ENCODE results near the gene KCNH3. TPM values are rescaled to one million over a fixed set of nuclear protein-coding genes. Genes with fewer than 3 reads are reported as not detected.
"Not testable (repeated sequence)": the region's sequence is repeated elsewhere in the genome, so short reads cannot be mapped to it uniquely, and the experiment has no call there.

Gene KCNH3
- total and polyA plus RNA-seq, 2 donors from 2014 or later = 1.4 to 2.8 TPM

- Histone ChIP-seq H3K4me1 (ENCODE audit: control insufficient read depth in 2 of 3, insufficient read depth in 2 of 3, low read depth in 1 of 3, low read length in 3 of 3) (no peaks in the 10 kb centered on the region), H3K9ac (ENCODE audit: low read length in 3 of 3) (no peak overlapping the region), H3K27me3 (ENCODE audit: control insufficient read depth, insufficient read depth, low read length) (no peaks in the 10 kb centered on the region), H3K9me3 (ENCODE audit: control insufficient read depth in 2 of 3, insufficient read depth in 1 of 3, low read length in 3 of 3) (no peaks in the 10 kb centered on the region), H3K27ac (ENCODE audit: low read depth in 2 of 2, low read length in 2 of 2) (no peak overlapping the region), H3K36me3 (ENCODE audit: control insufficient read depth in 2 of 3, insufficient read depth in 3 of 3, low read length in 3 of 3) (peaks cover 0 to 10% (median 0%) of the 10 kb centered on the region in 3 donors), H3K4me3 (ENCODE audit: low read length in 3 of 3) (no peak overlapping the region)
- TF ChIP-seq CTCF (IDR thresholded peaks at IDR 0.05; ENCODE audit: borderline replicate concordance, extremely low read depth, insufficient read depth) = no peak
- intact Hi-C loops (cut with DNase I) = no loop called here
- FAIRE-seq (no peak), DNase-seq (no peak)
Measured at GRCh38 chr12:49529414-49529813, 9.4 kb upstream of the KCNH3 start.

GRCh38 chr12:49531745-49532144 lies 7.1 kb upstream of the KCNH3 start:
- TF ChIP-seq CTCF (IDR thresholded peaks at IDR 0.05; ENCODE audit: borderline replicate concordance, extremely low read depth, insufficient read depth) = no peak
- Histone ChIP-seq H3K9me3 (ENCODE audit: control insufficient read depth in 2 of 3, insufficient read depth in 1 of 3, low read length in 3 of 3) (no peaks in the 10 kb centered on the region), H3K4me3 (ENCODE audit: low read length in 3 of 3) (no peak overlapping the region), H3K36me3 (ENCODE audit: control insufficient read depth in 2 of 3, insufficient read depth in 3 of 3, low read length in 3 of 3) (no peaks in the 10 kb centered on the region), H3K27me3 (ENCODE audit: control insufficient read depth, insufficient read depth, low read length) (no peaks in the 10 kb centered on the region), H3K27ac (ENCODE audit: low read depth in 2 of 2, low read length in 2 of 2) (no peak overlapping the region), H3K9ac (ENCODE audit: low read length in 3 of 3) (no peak overlapping the region), H3K4me1 (ENCODE audit: control insufficient read depth in 2 of 3, insufficient read depth in 2 of 3, low read depth in 1 of 3, low read length in 3 of 3) (peaks cover 0 to 5% (median 0%) of the 10 kb centered on the region in 3 donors)
- intact Hi-C loops (cut with DNase I) = no loop called here
- FAIRE-seq (no peak), DNase-seq (no peak)

- Histone ChIP-seq H3K36me3 (ENCODE audit: control insufficient read depth in 2 of 3, insufficient read depth in 3 of 3, low read length in 3 of 3) (no peaks in the 10 kb centered on the region), H3K27me3 (ENCODE audit: control insufficient read depth, insufficient read depth, low read length) (peaks cover 5% of the 10 kb centered on the region), H3K9ac (ENCODE audit: low read length in 3 of 3) (no peak overlapping the region), H3K4me3 (ENCODE audit: low read length in 3 of 3) (no peak overlapping the region), H3K4me1 (ENCODE audit: control insufficient read depth in 2 of 3, insufficient read depth in 2 of 3, low read depth in 1 of 3, low read length in 3 of 3) (peaks cover 0 to 14% (median 0%) of the 10 kb centered on the region in 3 donors), H3K27ac (ENCODE audit: low read depth in 2 of 2, low read length in 2 of 2) (no peak overlapping the region), H3K9me3 (ENCODE audit: control insufficient read depth in 2 of 3, insufficient read depth in 1 of 3, low read length in 3 of 3) (no peaks in the 10 kb centered on the region)
- FAIRE-seq (no peak), DNase-seq (no peak)
- TF ChIP-seq CTCF (IDR thresholded peaks at IDR 0.05; ENCODE audit: borderline replicate concordance, extremely low read depth, insufficient read depth) = no peak
- intact Hi-C loops (cut with DNase I) = no loop called here
Measured at GRCh38 chr12:49533331-49533730, 5.5 kb upstream of the KCNH3 start.

GRCh38 chr12:49534122-49534521 lies 4.7 kb upstream of the KCNH3 start:
- peaks cover 0 to 15% (median 0%) of the 10 kb centered on the region in 3 donors for H3K4me1 ChIP-seq (ENCODE audit: control insufficient read depth in 2 of 3, insufficient read depth in 2 of 3, low read depth in 1 of 3, low read length in 3 of 3)
- DNase-seq; intact Hi-C loops (cut with DNase I); H3K36me3 ChIP-seq (ENCODE audit: control insufficient read depth in 2 of 3, insufficient read depth in 3 of 3, low read length in 3 of 3); H3K27ac ChIP-seq (ENCODE audit: low read depth in 2 of 2, low read length in 2 of 2); H3K9ac ChIP-seq (ENCODE audit: low read length in 3 of 3); H3K27me3 ChIP-seq (ENCODE audit: control insufficient read depth, insufficient read depth, low read length); FAIRE-seq; H3K9me3 ChIP-seq (ENCODE audit: control insufficient read depth in 2 of 3, insufficient read depth in 1 of 3, low read length in 3 of 3); H3K4me3 ChIP-seq (ENCODE audit: low read length in 3 of 3): not testable (repeated sequence)

All from kidney (tissue), 14 donors.